Tracheal epithelial cell (primary cell): ENCODE measurements around the gene HPDL. TPM values are rescaled to one million over a fixed set of nuclear protein-coding genes. Genes with fewer than 3 reads are reported as not detected.

ENCODE experiments used
- total RNA-seq: library from RNA; depleted of rRNA; stranded (reverse); fragments of >200 nt; gene quantifications from 2 replicates; pipeline ENCODE4 v1.2.1, GENCODE V29; 2014

Gene HPDL
- total RNA-seq, result 0.96 and 1.9 TPM in 2 replicates

GRCh38 chr1:45326627-45327623 lies at the start of gene HPDL:
Gene HPDL (plus strand): TSS chr1:45326895. CDS start chr1:45327149, 254 bp downstream.

GRCh38 chr1:45339789-45340558 lies 13.3 kb downstream of the HPDL start, which contains the start of the genes MUTYH and TOE1:
Gene MUTYH (minus strand): TSS chr1:45340440. CDS start chr1:45334505, 5,935 bp downstream.
Gene TOE1 (plus strand): TSS chr1:45340170. CDS start chr1:45340253, 83 bp downstream.

Other genes starting within 250 kb of the HPDL start
- under 0.01 TPM in 1 of 2 replicates, not detected in the other for gene ZSWIM5, start 120.3 kb upstream of the HPDL start, total RNA-seq
- 1.9 and 5.1 TPM in 2 replicates for gene TOE1, start 13.3 kb downstream of the HPDL start, total RNA-seq
- 7.2 and 19.2 TPM in 2 replicates for gene MUTYH, start 13.5 kb downstream of the HPDL start, total RNA-seq
- gene TESK2, start 164.3 kb downstream of the HPDL start, total RNA-seq, result 2.4 and 2.8 TPM in 2 replicates
- 0.24 and 0.43 TPM in 2 replicates for gene CCDC163, start 173.2 kb downstream of the HPDL start, total RNA-seq
- gene MMACHC, start 173.4 kb downstream of the HPDL start, total RNA-seq, result 1.7 and 1.9 TPM in 2 replicates
- gene PRDX1, start 195.0 kb downstream of the HPDL start, total RNA-seq, result 526 and 540 TPM in 2 replicates
- gene AKR1A1, start 223.9 kb downstream of the HPDL start, total RNA-seq, result 82.3 and 137 TPM in 2 replicates